ENCODE data around the gene ARL8A. TPM values are rescaled to one million over a fixed set of nuclear protein-coding genes. Genes with fewer than 3 reads are reported as not detected.

The ARL8A gene
- total RNA-seq, 4 donors from 2014 or later, result 21.2 to 31.3 (median 23.1) TPM

GRCh38 chr1:202162418-202163280, 18.1 kb upstream of the ARL8A start:
- Histone ChIP-seq H3K36me3 (no peaks in the 10 kb centered on the region), H3K4me1 (peaks cover 0 to 44% (median 0%) of the 10 kb centered on the region in 3 donors), H3K9me3 (no peaks in the 10 kb centered on the region), H3K27me3 (peaks cover 0 to 6% (median 0%) of the 10 kb centered on the region in 4 donors), H3K4me3 (peak overlapping the region in 1 of 4 donors; percentile 8), H3K27ac (peak overlapping the region; percentile 61 to 80 (median 64))
- intact Hi-C loops (cut with DNase I), result no loop called here
- TF ChIP-seq POLR2A (IDR thresholded peaks at IDR 0.05), result no peak
- TF ChIP-seq, protein P1, sequence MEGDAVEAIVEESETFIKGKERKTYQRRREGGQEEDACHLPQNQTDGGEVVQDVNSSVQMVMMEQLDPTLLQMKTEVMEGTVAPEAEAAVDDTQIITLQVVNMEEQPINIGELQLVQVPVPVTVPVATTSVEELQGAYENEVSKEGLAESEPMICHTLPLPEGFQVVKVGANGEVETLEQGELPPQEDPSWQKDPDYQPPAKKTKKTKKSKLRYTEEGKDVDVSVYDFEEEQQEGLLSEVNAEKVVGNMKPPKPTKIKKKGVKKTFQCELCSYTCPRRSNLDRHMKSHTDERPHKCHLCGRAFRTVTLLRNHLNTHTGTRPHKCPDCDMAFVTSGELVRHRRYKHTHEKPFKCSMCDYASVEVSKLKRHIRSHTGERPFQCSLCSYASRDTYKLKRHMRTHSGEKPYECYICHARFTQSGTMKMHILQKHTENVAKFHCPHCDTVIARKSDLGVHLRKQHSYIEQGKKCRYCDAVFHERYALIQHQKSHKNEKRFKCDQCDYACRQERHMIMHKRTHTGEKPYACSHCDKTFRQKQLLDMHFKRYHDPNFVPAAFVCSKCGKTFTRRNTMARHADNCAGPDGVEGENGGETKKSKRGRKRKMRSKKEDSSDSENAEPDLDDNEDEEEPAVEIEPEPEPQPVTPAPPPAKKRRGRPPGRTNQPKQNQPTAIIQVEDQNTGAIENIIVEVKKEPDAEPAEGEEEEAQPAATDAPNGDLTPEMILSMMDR (IDR thresholded peaks at IDR 0.05), result no peak
- WGBS, 2 donors, result 50 to 69% methylated on average over 1 to 11 of the region's 15 CpGs
- DNase-seq, result no peak

DNA sequence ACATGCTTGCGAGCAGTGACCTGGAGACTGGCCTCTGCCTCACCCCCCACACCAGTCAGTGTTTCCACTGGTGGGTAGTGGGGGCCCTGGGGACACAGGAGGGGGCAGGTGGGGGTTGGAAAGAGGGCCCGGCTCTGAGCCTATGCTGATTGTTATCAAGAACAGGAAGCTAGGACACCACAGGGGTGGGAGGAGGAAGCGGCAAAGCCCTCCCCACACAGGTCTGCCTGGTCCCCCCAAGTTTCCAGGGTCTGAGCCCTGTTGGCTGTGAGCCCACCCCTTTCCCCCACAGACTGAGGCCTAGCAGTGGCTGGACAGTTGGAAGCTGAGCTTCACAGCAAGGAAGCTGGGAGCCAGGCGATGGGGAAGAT, 17.5 kb upstream of the ARL8A start:
- Histone ChIP-seq H3K27me3 (peaks cover 0 to 6% (median 0%) of the 10 kb centered on the region in 4 donors), H3K4me1 (peaks cover 0 to 41% (median 0%) of the 10 kb centered on the region in 3 donors), H3K27ac (peak overlapping the region; percentile 61 to 80 (median 64)), H3K4me3 (no peak overlapping the region), H3K36me3 (no peaks in the 10 kb centered on the region), H3K9me3 (no peaks in the 10 kb centered on the region)
- intact Hi-C loops (cut with DNase I), result no loop called here
- WGBS, 2 donors, result 72 to 100% methylated on average over 1 to 4 of the region's 4 CpGs
- DNase-seq, result no peak
- TF ChIP-seq POLR2A (IDR thresholded peaks at IDR 0.05), result no peak
- TF ChIP-seq, protein P1 (IDR thresholded peaks at IDR 0.05), result no peak

DNA sequence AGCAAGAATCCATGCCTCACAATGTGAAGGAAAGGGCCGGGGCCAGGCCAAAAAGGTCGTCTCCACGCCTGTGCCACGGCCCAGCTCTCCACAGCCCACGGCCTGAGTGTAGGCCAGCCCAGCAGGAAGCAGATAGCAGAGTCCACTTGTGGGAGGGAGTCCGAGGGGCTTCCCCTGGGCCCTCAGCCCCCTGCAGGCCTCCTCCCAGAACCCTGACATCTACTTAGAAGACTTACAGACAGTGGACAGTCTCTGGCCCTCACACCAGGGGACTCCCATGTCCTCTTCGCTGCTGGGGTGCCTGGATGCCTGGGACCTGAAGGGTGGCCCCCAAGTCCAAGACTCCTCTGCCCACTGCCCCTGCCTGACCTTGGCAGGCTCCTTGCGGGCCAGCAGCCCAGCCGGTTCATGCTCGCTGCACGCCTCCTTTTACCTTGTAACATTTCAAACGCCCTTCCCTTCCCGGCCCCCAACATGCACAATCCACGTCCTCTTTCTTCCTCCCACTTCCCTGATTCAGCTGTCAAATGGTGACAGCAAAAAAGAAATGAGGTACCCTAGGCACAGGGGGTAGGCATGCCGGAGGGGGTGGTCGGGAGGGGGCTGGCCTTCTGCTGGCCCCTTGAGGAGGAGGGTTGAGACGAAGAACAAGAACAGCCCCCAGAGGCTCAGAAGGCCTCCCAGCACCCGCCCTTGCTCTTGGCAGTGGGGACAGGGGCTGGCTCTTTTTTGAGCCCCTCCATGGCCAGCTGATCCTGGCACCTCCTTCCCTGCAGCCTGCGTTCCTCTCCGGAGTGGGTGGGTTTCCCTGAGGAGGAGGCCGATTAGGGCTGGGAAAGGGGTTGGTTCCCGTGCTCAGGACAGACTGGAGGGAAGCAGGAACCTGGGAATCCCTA, 16.9 kb upstream of the ARL8A start:
- Histone ChIP-seq H3K9me3 (no peaks in the 10 kb centered on the region), H3K36me3 (no peaks in the 10 kb centered on the region), H3K27ac (peak overlapping the region; percentile 61 to 83 (median 72)), H3K4me1 (peaks cover 0 to 41% (median 0%) of the 10 kb centered on the region in 3 donors), H3K4me3 (peak overlapping the region in 3 of 4 donors; percentile 29 to 59 (median 43)), H3K27me3 (peaks cover 0 to 6% (median 0%) of the 10 kb centered on the region in 4 donors)
- intact Hi-C loops (cut with DNase I), result no loop called here
- 61 to 74% methylated on average over 4 to 10 of the region's 22 CpGs for WGBS, 2 donors
- TF ChIP-seq POLR2A (IDR thresholded peaks at IDR 0.05), result no peak
- TF ChIP-seq, protein P1 (IDR thresholded peaks at IDR 0.05), result no peak
- no peak for DNase-seq

DNA sequence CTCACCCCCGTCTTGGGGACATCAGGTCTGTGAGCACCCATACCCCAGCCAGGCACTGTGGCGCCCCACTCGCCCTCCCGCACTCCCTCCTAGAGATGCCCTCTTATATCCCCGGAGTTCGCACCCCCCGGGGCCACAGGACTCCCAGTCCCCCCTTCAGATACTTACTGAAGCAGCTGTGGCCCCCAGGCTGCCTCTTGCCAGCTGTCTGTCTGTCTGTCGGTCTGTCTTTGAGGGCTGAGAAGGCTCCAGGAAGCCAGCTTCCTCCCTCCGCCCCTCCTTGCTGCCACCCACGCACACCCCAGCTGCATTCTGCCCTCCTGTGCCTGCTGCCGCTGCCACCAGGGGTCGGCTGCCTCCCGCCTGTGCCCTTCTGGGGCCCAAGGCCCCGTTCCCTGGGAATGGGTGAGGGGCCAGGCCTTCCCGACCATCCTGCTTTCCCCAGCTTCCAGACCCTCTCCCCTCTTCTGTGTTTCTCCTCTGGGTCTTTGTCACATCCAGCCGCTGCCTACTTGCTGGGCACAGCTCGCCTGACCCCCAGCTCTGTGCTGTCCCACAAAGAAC, 15.9 kb upstream of the ARL8A start, which contains the start of gene PTPN7:
PTPN7 (minus strand) TSS at position 226 of the 564 bp plus-strand sequence. CDS start 1,200 bp downstream, outside the sequence.
- intact Hi-C loops (cut with DNase I), result no loop called here
- H3K9me3 ChIP-seq, result no peaks in the 10 kb centered on the region
- H3K27ac ChIP-seq, result peak within 1 kb of the TSS; percentile 61 to 83 (median 72)
- no peak for DNase-seq
- H3K36me3 ChIP-seq, result no peaks in the 10 kb centered on the region
- WGBS, 2 donors, result 31 to 69% methylated on average over 7 to 16 of the region's 17 CpGs
- peaks cover 0 to 6% (median 0%) of the 10 kb centered on the region in 4 donors for H3K27me3 ChIP-seq
- H3K4me1 ChIP-seq, result peaks cover 0 to 41% (median 0%) of the 10 kb centered on the region in 3 donors
- H3K4me3 ChIP-seq, result peak within 1 kb of the TSS; percentile 14 to 59 (median 36)
- TF ChIP-seq, protein P1 (IDR thresholded peaks at IDR 0.05), result peak in 1 of 6 experiments; percentile 28
- TF ChIP-seq POLR2A (IDR thresholded peaks at IDR 0.05), result peak in 1 of 4 donors; percentile 35

All from esophagus squamous epithelium (tissue), 5 donors.